ENCODE measurements around the gene SDK2.
A peak's percentile ranks its signal among the peaks of the same experiment; 100 is the strongest.

The SDK2 gene

GRCh38 chr17:73291260-73291801 is 352.9 kb downstream of the SDK2 start:
- Histone ChIP-seq H3K27me3 (ENCODE audit: low read depth, low read length) (no peaks in the 10 kb centered on the region), H3K4me1 (ENCODE audit: control insufficient read depth in 1 of 2, insufficient read depth in 2 of 2, low read length in 2 of 2) (peaks cover 46 to 84% of the 10 kb centered on the region in 2 donors), H3K36me3 (ENCODE audit: control insufficient read depth in 1 of 2, insufficient read depth in 2 of 2, low read length in 2 of 2) (no peaks in the 10 kb centered on the region), H3K4me3 (ENCODE audit: low read depth in 1 of 2, low read length in 2 of 2) (peak overlapping the region; percentile 4 to 37), H3K27ac (ENCODE audit: low read length) (peak overlapping the region; percentile 70), H3K9me3 (ENCODE audit: control insufficient read depth in 1 of 2, low read length in 2 of 2) (no peaks in the 10 kb centered on the region)

- no peak overlapping the region for H3K4me3 ChIP-seq (ENCODE audit: low read depth in 1 of 2, low read length in 2 of 2)
- peaks cover 0 to 7% of the 10 kb centered on the region in 2 donors for H3K36me3 ChIP-seq (ENCODE audit: control insufficient read depth in 1 of 2, insufficient read depth in 2 of 2, low read length in 2 of 2)
- H3K4me1 ChIP-seq (ENCODE audit: control insufficient read depth in 1 of 2, insufficient read depth in 2 of 2, low read length in 2 of 2), result peaks cover 46 to 90% of the 10 kb centered on the region in 2 donors
- H3K27ac ChIP-seq (ENCODE audit: low read length), result peak overlapping the region; percentile 70
- no peaks in the 10 kb centered on the region for H3K9me3 ChIP-seq (ENCODE audit: control insufficient read depth in 1 of 2, low read length in 2 of 2)
- H3K27me3 ChIP-seq (ENCODE audit: low read depth, low read length), result no peaks in the 10 kb centered on the region
Observed at GRCh38 chr17:73290399-73291259, 353.6 kb downstream of the SDK2 start.

DNA sequence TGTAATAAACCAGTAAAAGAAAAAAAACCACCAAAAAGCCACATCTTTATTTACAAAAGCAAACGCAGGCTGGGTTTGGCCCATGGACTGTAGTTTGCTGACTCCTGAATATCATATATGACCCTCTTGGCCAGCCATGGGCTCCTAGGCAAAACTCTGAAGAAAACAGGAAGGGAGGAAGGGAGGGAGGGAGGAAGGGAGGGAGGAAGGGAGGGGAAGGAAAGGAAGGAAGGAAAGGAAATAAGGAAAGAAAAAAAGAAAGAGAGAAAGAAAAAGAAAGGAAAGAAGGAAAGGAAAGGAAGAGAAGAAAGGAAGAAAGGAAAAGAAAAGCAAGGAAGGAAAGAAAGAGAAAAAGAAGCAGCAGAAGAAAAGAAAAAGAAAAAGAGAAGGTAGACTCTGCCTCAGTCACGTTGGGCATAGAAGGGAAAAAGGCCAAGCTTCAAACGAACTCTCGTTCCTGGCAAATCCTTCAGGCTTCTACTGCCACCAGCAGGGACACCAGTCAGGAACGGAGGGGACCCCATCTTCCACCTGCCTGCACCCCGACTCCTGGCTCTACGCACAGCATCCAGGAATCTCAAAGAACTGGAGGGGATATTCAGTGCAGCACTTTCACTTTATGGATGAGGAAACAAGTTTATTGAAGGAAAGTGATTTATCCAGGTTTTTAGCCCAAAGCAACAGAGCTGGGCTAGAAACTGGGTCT is 354.5 kb downstream of the SDK2 start:
- Histone ChIP-seq H3K4me3 (ENCODE audit: low read depth in 1 of 2, low read length in 2 of 2) (no peak overlapping the region), H3K9me3 (ENCODE audit: control insufficient read depth in 1 of 2, low read length in 2 of 2) (no peaks in the 10 kb centered on the region), H3K27me3 (ENCODE audit: low read depth, low read length) (no peaks in the 10 kb centered on the region), H3K36me3 (ENCODE audit: control insufficient read depth in 1 of 2, insufficient read depth in 2 of 2, low read length in 2 of 2) (peaks cover 0 to 13% of the 10 kb centered on the region in 2 donors), H3K27ac (ENCODE audit: low read length) (peak overlapping the region; percentile 71), H3K4me1 (ENCODE audit: control insufficient read depth in 1 of 2, insufficient read depth in 2 of 2, low read length in 2 of 2) (peaks cover 46 to 97% of the 10 kb centered on the region in 2 donors)

- H3K4me1 ChIP-seq (ENCODE audit: control insufficient read depth in 1 of 2, insufficient read depth in 2 of 2, low read length in 2 of 2), result peaks cover 49 to 98% of the 10 kb centered on the region in 2 donors
- no peak overlapping the region for H3K4me3 ChIP-seq (ENCODE audit: low read depth in 1 of 2, low read length in 2 of 2)
- peak overlapping the region; percentile 71 for H3K27ac ChIP-seq (ENCODE audit: low read length)
- no peaks in the 10 kb centered on the region for H3K9me3 ChIP-seq (ENCODE audit: control insufficient read depth in 1 of 2, low read length in 2 of 2)
- H3K27me3 ChIP-seq (ENCODE audit: low read depth, low read length), result no peaks in the 10 kb centered on the region
- peaks cover 8 to 13% of the 10 kb centered on the region in 2 donors for H3K36me3 ChIP-seq (ENCODE audit: control insufficient read depth in 1 of 2, insufficient read depth in 2 of 2, low read length in 2 of 2)
Observed at GRCh38 chr17:73288534-73289302, 355.5 kb downstream of the SDK2 start.

DNA sequence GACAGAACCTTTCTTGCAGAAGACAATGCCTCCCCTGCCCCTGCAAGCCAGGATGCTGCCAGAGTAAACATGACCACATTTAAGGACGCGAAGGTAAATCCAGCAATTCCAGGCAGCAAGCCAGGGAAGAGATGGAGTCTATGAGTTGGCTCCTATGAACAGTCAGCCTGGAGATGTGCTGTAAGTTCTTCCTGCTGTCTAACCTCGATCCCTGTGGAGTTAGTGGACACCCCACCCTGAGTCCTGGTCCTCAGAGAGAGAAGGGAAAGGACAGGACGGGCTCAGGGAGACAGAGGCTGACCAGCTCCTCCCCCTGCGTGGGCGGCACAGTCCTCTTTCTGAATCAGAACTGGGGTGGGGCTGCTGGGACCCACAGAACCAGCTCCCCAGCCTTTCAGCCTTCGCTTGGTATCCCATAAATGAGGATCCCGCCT is 357.4 kb downstream of the SDK2 start:
- peaks cover 8 to 16% of the 10 kb centered on the region in 2 donors for H3K36me3 ChIP-seq (ENCODE audit: control insufficient read depth in 1 of 2, insufficient read depth in 2 of 2, low read length in 2 of 2)
- peak overlapping the region; percentile 63 for H3K27ac ChIP-seq (ENCODE audit: low read length)
- H3K9me3 ChIP-seq (ENCODE audit: control insufficient read depth in 1 of 2, low read length in 2 of 2), result no peaks in the 10 kb centered on the region
- H3K27me3 ChIP-seq (ENCODE audit: low read depth, low read length), result no peaks in the 10 kb centered on the region
- peaks cover 37 to 86% of the 10 kb centered on the region in 2 donors for H3K4me1 ChIP-seq (ENCODE audit: control insufficient read depth in 1 of 2, insufficient read depth in 2 of 2, low read length in 2 of 2)
- no peak overlapping the region for H3K4me3 ChIP-seq (ENCODE audit: low read depth in 1 of 2, low read length in 2 of 2)

DNA sequence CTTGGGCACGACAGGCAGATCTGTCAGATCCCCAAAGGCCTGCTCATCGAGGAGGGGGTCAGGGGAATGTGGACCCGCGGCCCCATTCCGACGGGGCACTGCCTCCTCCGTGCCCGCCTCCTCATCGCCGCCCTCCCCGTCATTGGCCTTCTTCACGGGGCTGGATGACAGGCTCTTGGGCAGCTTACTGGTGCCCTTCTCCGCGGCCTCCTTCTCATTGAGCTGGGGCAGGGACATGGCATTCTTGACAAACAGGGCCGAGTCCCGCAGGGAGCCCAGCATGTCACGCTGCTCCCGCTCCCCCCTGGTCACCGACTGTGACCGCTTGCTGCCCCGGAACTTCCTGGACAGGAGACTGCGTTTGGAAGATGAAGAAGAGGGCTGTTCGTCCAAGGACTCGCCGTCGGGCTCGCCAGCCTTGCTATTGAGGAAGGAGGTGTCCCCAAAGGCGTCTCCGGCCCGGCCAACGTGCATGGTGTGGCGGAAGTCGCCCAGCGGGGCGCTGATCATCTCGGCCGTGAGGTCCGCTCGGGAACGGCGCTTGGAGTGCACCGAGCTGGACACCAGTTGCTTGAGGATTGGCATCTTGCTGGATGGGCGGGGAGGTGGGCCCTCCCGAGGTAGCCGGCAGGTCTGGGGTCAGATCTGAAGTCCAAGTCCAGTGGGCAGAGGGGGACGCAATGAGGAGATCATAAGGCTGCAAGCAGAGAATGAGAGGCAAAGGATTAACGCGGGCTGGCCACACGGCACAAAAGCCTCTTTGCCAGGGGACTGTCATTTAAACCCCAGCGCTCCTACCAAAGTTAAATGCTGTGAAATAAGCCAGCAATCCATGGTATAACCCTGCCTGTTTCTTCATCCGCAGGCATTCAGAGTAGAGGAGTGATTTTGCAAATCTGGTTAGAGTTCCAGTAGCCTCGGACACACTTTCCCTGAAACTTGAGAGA is 358.1 kb downstream of the SDK2 start:
- H3K27ac ChIP-seq (ENCODE audit: low read length), result peak overlapping the region; percentile 63
- H3K9me3 ChIP-seq (ENCODE audit: control insufficient read depth in 1 of 2, low read length in 2 of 2), result no peaks in the 10 kb centered on the region
- H3K27me3 ChIP-seq (ENCODE audit: low read depth, low read length), result no peaks in the 10 kb centered on the region
- peaks cover 31 to 79% of the 10 kb centered on the region in 2 donors for H3K4me1 ChIP-seq (ENCODE audit: control insufficient read depth in 1 of 2, insufficient read depth in 2 of 2, low read length in 2 of 2)
- H3K4me3 ChIP-seq (ENCODE audit: low read depth in 1 of 2, low read length in 2 of 2), result no peak overlapping the region
- H3K36me3 ChIP-seq (ENCODE audit: control insufficient read depth in 1 of 2, insufficient read depth in 2 of 2, low read length in 2 of 2), result peaks cover 8 to 16% of the 10 kb centered on the region in 2 donors

DNA sequence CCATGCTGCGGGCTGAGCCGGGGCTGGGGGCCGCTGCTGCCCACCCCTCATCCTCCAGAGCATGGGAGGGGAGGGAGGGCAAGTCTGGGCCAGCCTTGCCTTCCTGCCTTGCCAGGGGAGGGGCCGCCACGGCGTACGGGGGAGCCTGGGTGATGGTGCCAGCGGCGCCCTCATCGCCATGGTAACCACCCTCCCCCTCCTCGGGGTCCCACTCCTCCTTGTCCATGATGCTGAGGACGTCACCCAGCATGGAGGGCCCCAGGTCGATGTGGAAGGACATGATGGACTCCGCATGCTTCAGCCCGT is 358.7 kb downstream of the SDK2 start:
- Histone ChIP-seq H3K27me3 (ENCODE audit: low read depth, low read length) (no peaks in the 10 kb centered on the region), H3K9me3 (ENCODE audit: control insufficient read depth in 1 of 2, low read length in 2 of 2) (no peaks in the 10 kb centered on the region), H3K4me1 (ENCODE audit: control insufficient read depth in 1 of 2, insufficient read depth in 2 of 2, low read length in 2 of 2) (peaks cover 25 to 73% of the 10 kb centered on the region in 2 donors), H3K36me3 (ENCODE audit: control insufficient read depth in 1 of 2, insufficient read depth in 2 of 2, low read length in 2 of 2) (peaks cover 8 to 16% of the 10 kb centered on the region in 2 donors), H3K4me3 (ENCODE audit: low read depth in 1 of 2, low read length in 2 of 2) (no peak overlapping the region), H3K27ac (ENCODE audit: low read length) (no peak overlapping the region)

DNA sequence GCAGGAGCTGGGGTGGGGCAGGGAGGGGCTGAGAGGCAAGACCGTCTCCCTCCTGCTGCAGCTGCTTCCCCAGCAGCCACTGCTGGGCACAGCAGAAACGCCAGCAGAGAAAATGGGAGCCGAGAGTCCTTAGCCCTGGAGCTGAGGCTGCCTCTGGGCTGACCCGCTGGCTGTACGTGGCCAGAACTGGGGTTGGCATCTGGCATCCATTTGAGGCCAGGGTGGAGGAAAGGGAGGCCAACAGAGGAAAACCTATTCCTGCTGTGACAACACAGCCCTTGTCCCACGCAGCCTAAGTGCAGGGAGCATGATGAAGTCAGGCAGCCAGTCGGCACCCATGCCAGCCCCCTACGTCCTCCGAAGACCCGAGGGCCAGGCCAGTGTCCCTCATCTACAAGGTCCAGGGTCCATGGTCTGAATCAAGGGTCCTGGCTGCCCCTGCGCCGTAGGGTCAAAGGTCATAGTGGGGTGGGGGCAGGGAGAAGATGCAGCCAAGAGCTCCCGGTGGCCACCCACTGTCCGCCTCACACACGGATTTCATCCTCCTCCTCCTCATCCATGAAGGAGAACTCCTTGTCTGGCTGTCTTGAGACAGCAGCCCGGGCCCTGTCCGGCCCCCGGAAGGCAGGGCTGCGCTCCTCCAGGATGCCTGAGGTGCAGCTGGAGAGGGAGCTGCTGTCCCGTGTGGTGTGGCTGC is 359.2 kb downstream of the SDK2 start:
- no peaks in the 10 kb centered on the region for H3K9me3 ChIP-seq (ENCODE audit: control insufficient read depth in 1 of 2, low read length in 2 of 2)
- H3K36me3 ChIP-seq (ENCODE audit: control insufficient read depth in 1 of 2, insufficient read depth in 2 of 2, low read length in 2 of 2), result peaks cover 8 to 16% of the 10 kb centered on the region in 2 donors
- no peak overlapping the region for H3K27ac ChIP-seq (ENCODE audit: low read length)
- no peak overlapping the region for H3K4me3 ChIP-seq (ENCODE audit: low read depth in 1 of 2, low read length in 2 of 2)
- H3K27me3 ChIP-seq (ENCODE audit: low read depth, low read length), result no peaks in the 10 kb centered on the region
- peaks cover 20 to 68% of the 10 kb centered on the region in 2 donors for H3K4me1 ChIP-seq (ENCODE audit: control insufficient read depth in 1 of 2, insufficient read depth in 2 of 2, low read length in 2 of 2)

Measured in muscle layer of duodenum (tissue), 2 donors.